Measurements from ENCODE around the gene C19orf47. TPM values are rescaled to one million over a fixed set of nuclear protein-coding genes. Genes with fewer than 3 reads are reported as not detected.

Gene C19orf47
- polyA plus RNA-seq (ENCODE audit: insufficient read length in 4 of 4) = 10 to 100 TPM in 3 of 4 donors, 1 to 10 TPM in 1; 9.7 to 16.8 (median 14.1) TPM

GRCh38 chr19:40348125-40348913, at the start of gene C19orf47, which contains the start of gene PLD3:
Gene C19orf47 (minus strand): TSS chr19:40348397. CDS start chr19:40341857, 6,540 bp downstream.
Gene PLD3 (plus strand): TSS chr19:40348695. CDS start chr19:40366484, 17,789 bp downstream.
- DNase-seq (ENCODE audit: low read depth in 4 of 4, low spot score in 2 of 4) = peak; percentile 78 to 97 (median 96)

GRCh38 chr19:40397568-40397906, 49.3 kb upstream of the C19orf47 start:
- no peak for DNase-seq (ENCODE audit: low read depth in 4 of 4, low spot score in 2 of 4)

GRCh38 chr19:40396886-40397567, 48.8 kb upstream of the C19orf47 start:
- DNase-seq (ENCODE audit: low read depth in 4 of 4, low spot score in 2 of 4) = no peak

GRCh38 chr19:40395956-40396355, 47.8 kb upstream of the C19orf47 start:
- DNase-seq (ENCODE audit: low read depth in 4 of 4, low spot score in 2 of 4) = no peak

GRCh38 chr19:40394816-40395210, 46.6 kb upstream of the C19orf47 start:
- no peak for DNase-seq (ENCODE audit: low read depth in 4 of 4, low spot score in 2 of 4)

GRCh38 chr19:40393894-40394815, 46.0 kb upstream of the C19orf47 start:
- DNase-seq (ENCODE audit: low read depth in 4 of 4, low spot score in 2 of 4) = no peak

- no peak for DNase-seq (ENCODE audit: low read depth in 4 of 4, low spot score in 2 of 4)
Observed at GRCh38 chr19:40392894-40393517, 44.8 kb upstream of the C19orf47 start.

- no peak for DNase-seq (ENCODE audit: low read depth in 4 of 4, low spot score in 2 of 4)
Observed at GRCh38 chr19:40392123-40392522, 43.9 kb upstream of the C19orf47 start.

GRCh38 chr19:40390084-40390742, 42.0 kb upstream of the C19orf47 start, which contains the start of gene HIPK4:
Gene HIPK4 (minus strand): TSS chr19:40390181. CDS start chr19:40389902, 279 bp downstream.
- DNase-seq (ENCODE audit: low read depth in 4 of 4, low spot score in 2 of 4) = no peak

- no peak for DNase-seq (ENCODE audit: low read depth in 4 of 4, low spot score in 2 of 4)
Observed at GRCh38 chr19:40389404-40390083, 41.3 kb upstream of the C19orf47 start.

- DNase-seq (ENCODE audit: low read depth in 4 of 4, low spot score in 2 of 4) = no peak
Observed at GRCh38 chr19:40388481-40388880, 40.3 kb upstream of the C19orf47 start.

GRCh38 chr19:40387155-40387554, 39.0 kb upstream of the C19orf47 start:
- no peak for DNase-seq (ENCODE audit: low read depth in 4 of 4, low spot score in 2 of 4)

GRCh38 chr19:40383668-40384248, 35.6 kb upstream of the C19orf47 start:
- DNase-seq (ENCODE audit: low read depth in 4 of 4, low spot score in 2 of 4) = no peak

- no peak for DNase-seq (ENCODE audit: low read depth in 4 of 4, low spot score in 2 of 4)
Observed at GRCh38 chr19:40381321-40381720, 33.1 kb upstream of the C19orf47 start.

GRCh38 chr19:40380199-40381037, 32.2 kb upstream of the C19orf47 start:
- no peak for DNase-seq (ENCODE audit: low read depth in 4 of 4, low spot score in 2 of 4)

- DNase-seq (ENCODE audit: low read depth in 4 of 4, low spot score in 2 of 4) = no peak
Observed at GRCh38 chr19:40379446-40380198, 31.4 kb upstream of the C19orf47 start.

GRCh38 chr19:40378509-40378908, 30.3 kb upstream of the C19orf47 start:
- no peak for DNase-seq (ENCODE audit: low read depth in 4 of 4, low spot score in 2 of 4)

Measured in left renal cortex interstitium (tissue), 4 donors.